Choroid plexus epithelial cell (primary cell): ENCODE data around the gene CLDN14.

Experiments used
- DNase-seq: peaks from one replicate; pipeline ENCODE4 v3.0.0-alpha.2; 2010; ENCODE audit warnings: low read depth
- H3K4me3 ChIP-seq: 2 replicates; pipeline ENCODE4 v1.5.1; 2011; ENCODE audit warnings: low read depth, mild to moderate bottlenecking, control low read depth, low read length, moderate library complexity
- CTCF ChIP-seq: conservative IDR thresholded peaks from 2 replicates; pipeline ENCODE4 v1.5.1; 2011; ENCODE audit warnings: low read depth, mild to moderate bottlenecking, control low read depth, inconsistent platforms, low read length, moderate library complexity

CLDN14 gene

GRCh38 chr21:36473203-36473602 lies 6.7 kb downstream of the CLDN14 start:
- no peak for DNase-seq
- H3K4me3 ChIP-seq, result no peak overlapping the region
- no peak for TF ChIP-seq CTCF

- no peak for TF ChIP-seq CTCF
- DNase-seq, result no peak
- H3K4me3 ChIP-seq, result no peak overlapping the region
These were observed 7.5 kb downstream of the CLDN14 start for GRCh38 chr21:36472377-36472776.

GRCh38 chr21:36471254-36471723 lies 8.6 kb downstream of the CLDN14 start:
- no peak overlapping the region for H3K4me3 ChIP-seq
- no peak for TF ChIP-seq CTCF
- peak; percentile 48 for DNase-seq

- peak; percentile 63 for DNase-seq
- TF ChIP-seq CTCF, result no peak
- H3K4me3 ChIP-seq, result no peak overlapping the region
These were observed 9.6 kb downstream of the CLDN14 start for GRCh38 chr21:36470294-36470693.

- no peak overlapping the region for H3K4me3 ChIP-seq
- TF ChIP-seq CTCF, result no peak
- DNase-seq, result no peak
These were observed 13.8 kb downstream of the CLDN14 start for GRCh38 chr21:36466061-36466511.

- peak; percentile 24 for DNase-seq
- TF ChIP-seq CTCF, result no peak
- no peak overlapping the region for H3K4me3 ChIP-seq
These were observed 14.4 kb downstream of the CLDN14 start for GRCh38 chr21:36465478-36465877.

GRCh38 chr21:36464590-36464989 lies 15.3 kb downstream of the CLDN14 start:
- H3K4me3 ChIP-seq, result no peak overlapping the region
- no peak for DNase-seq
- no peak for TF ChIP-seq CTCF
